Chondrocyte (in vitro differentiated cells): ENCODE measurements around the gene TXNDC2. TPM values are rescaled to one million over a fixed set of nuclear protein-coding genes. Genes with fewer than 3 reads are reported as not detected.
"Not testable (repeated sequence)": the region's sequence is repeated elsewhere in the genome, so short reads cannot be mapped to it uniquely, and the experiment has no call there.

Experiments used
- DNase-seq: peaks from one replicate; pipeline ENCODE4 v3.0.0; 2021; ENCODE audit warnings: mixed read lengths, low spot score
- H3K27ac Mint-ChIP-seq: one replicate; pipeline ENCODE4 v1.8.0; 2021; ENCODE audit warnings: mild to moderate bottlenecking, moderate library complexity, mixed read lengths; ENCODE audit not compliant: unreplicated experiment
- H3K27me3 Mint-ChIP-seq: 2 replicates; pipeline ENCODE4 v1.8.0; 2021; ENCODE audit warnings: low read depth, mixed read lengths
- H3K36me3 Mint-ChIP-seq: 2 replicates; pipeline ENCODE4 v1.8.0; 2021; ENCODE audit warnings: low read depth, mixed read lengths
- H3K4me1 Mint-ChIP-seq: 2 replicates; pipeline ENCODE4 v1.8.0; 2021; ENCODE audit warnings: low read depth, mild to moderate bottlenecking, mixed read lengths
- H3K4me3 Mint-ChIP-seq: one replicate; pipeline ENCODE4 v1.8.0; 2021; ENCODE audit warnings: mild to moderate bottlenecking, moderate library complexity, mixed read lengths; ENCODE audit not compliant: unreplicated experiment
- H3K9me3 Mint-ChIP-seq: 2 replicates; pipeline ENCODE4 v1.8.0; 2021; ENCODE audit warnings: low read depth, mixed read lengths
- CTCF ChIP-seq: fragments of 200-600 bp; sonication (generic); IDR thresholded peaks from 2 replicates; pipeline ENCODE4 v1.5.0; 2021; ENCODE audit warnings: antibody characterized with exemption, mild to moderate bottlenecking, moderate library complexity
- total RNA-seq: library from RNA; stranded (reverse); gene quantifications from 3 replicates; pipeline ENCODE4 v1.2.1, GENCODE V29; 2021

Gene TXNDC2
- total RNA-seq, 1 donor from 2014 or later, result 0.17 TPM

DNA sequence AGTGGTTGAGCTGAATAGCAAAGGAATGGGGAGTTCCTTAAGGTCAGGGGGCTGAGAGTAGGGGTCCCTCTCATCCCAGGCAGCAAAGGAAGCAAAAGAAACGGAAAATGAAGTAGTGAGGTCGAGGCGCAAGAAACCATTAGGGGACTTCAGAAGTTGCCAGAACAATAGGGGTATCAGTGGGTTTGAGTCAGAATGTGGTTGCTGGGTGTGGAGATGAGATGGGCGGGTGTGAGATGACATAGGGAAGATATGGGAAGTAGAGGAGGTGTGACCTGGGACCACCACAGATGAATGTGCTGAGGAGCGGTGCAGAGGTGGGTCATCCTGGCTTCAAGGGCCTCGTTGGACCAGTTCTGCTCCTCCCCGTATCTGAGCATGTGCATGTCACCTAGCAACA lies 14.9 kb downstream of the TXNDC2 start:
- TF ChIP-seq CTCF, result no peak
- Mint-ChIP-seq H3K4me1 (peaks cover 11% of the 10 kb centered on the region), H3K27ac (no peak overlapping the region), H3K4me3 (no peak overlapping the region), H3K27me3 (no peaks in the 10 kb centered on the region), H3K9me3 (no peaks in the 10 kb centered on the region), H3K36me3 (no peaks in the 10 kb centered on the region)
- no peak for DNase-seq

DNA sequence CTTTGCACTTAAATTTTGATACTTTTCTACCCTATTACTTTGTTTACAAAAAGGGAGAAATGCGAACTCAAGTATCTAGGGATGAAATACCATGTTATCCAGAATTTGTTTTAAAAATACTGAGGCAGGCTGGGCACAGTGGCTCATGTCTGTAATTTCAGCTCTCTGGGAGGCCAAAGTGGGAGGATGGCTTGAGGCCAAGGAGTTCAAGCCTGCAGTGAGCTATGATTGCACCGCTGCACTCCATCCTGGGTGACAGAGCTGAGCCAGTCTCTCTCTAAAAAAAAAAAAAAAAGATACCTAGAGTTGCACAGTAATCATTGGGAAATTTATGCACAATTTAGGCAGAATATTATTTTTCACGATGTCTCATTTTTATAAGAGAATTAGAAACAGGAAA lies 15.6 kb downstream of the TXNDC2 start:
- H3K4me3 Mint-ChIP-seq, result no peak overlapping the region
- H3K36me3 Mint-ChIP-seq, result no peaks in the 10 kb centered on the region
- TF ChIP-seq CTCF, result no peak
- no peaks in the 10 kb centered on the region for H3K27me3 Mint-ChIP-seq
- no peak for DNase-seq
- H3K9me3 Mint-ChIP-seq, result no peaks in the 10 kb centered on the region
- H3K27ac Mint-ChIP-seq, result no peak overlapping the region
- peaks cover 11% of the 10 kb centered on the region for H3K4me1 Mint-ChIP-seq

GRCh38 chr18:9902264-9902663 lies 16.5 kb downstream of the TXNDC2 start:
- H3K27ac Mint-ChIP-seq, H3K9me3 Mint-ChIP-seq, H3K27me3 Mint-ChIP-seq, DNase-seq, H3K4me3 Mint-ChIP-seq, H3K36me3 Mint-ChIP-seq: not testable (repeated sequence)
- peaks cover 11% of the 10 kb centered on the region for H3K4me1 Mint-ChIP-seq

GRCh38 chr18:9902832-9903231 lies 17.1 kb downstream of the TXNDC2 start:
- H3K36me3 Mint-ChIP-seq, result no peaks in the 10 kb centered on the region
- H3K27ac Mint-ChIP-seq, result no peak overlapping the region
- no peaks in the 10 kb centered on the region for H3K27me3 Mint-ChIP-seq
- no peak overlapping the region for H3K4me3 Mint-ChIP-seq
- H3K4me1 Mint-ChIP-seq, result peaks cover 11% of the 10 kb centered on the region
- DNase-seq, result no peak
- TF ChIP-seq CTCF, result no peak
- H3K9me3 Mint-ChIP-seq, result no peaks in the 10 kb centered on the region

DNA sequence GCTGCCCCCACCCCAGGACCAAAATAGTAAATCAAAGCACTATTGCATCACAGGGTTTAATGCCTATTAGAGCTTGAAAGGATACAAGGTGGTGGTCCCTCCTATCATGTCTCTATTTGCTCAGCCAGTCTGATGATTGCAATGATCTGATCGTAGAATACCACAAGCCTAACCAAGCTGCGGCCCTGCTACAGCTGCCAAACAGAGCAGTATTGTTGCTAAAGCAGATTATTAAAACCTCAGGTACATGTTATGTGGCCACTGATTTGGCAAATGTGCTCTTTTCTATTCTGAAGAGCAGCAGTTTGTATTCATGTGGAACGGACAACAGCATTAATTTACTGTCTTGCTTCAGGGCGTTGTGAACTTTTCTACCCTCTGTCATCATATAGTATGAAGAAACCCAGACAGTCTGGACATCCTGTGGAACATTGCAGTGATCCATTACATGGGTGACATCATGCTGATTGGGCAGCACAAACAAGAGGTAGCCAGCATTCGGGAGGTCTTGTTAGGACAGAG lies 19.7 kb downstream of the TXNDC2 start:
- no peak for TF ChIP-seq CTCF
- Mint-ChIP-seq H3K4me1 (peaks cover 4% of the 10 kb centered on the region), H3K27me3 (peaks cover 2% of the 10 kb centered on the region), H3K36me3 (no peaks in the 10 kb centered on the region), H3K27ac (no peak overlapping the region), H3K4me3 (no peak overlapping the region), H3K9me3 (no peaks in the 10 kb centered on the region)
- DNase-seq, result no peak

DNA sequence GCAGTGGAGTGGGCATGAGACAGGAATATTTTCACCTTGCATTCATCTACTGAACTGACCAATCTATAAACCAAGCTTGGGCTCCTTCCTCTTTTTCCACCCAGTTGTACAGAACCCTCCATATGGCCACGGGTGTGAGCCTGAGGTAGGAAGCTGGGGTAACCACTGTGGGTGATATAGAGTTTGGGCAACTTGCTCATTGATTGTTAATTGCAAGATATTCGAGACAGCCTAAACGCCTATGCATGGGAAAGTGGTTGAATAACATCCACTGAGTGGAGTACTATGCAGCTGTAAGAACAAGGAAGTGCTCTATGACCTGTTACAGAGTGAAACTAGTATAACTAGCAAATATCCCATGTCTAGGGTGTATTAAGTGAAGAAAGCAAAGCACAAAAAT lies 20.7 kb downstream of the TXNDC2 start:
- Mint-ChIP-seq H3K36me3 (no peaks in the 10 kb centered on the region), H3K4me1 (peaks cover under 1% of the 10 kb centered on the region), H3K27me3 (peaks cover 2% of the 10 kb centered on the region), H3K9me3 (no peaks in the 10 kb centered on the region), H3K4me3 (no peak overlapping the region), H3K27ac (no peak overlapping the region)
- TF ChIP-seq CTCF, result no peak
- no peak for DNase-seq
